GM19239 (cell line): ENCODE data around the gene CAPN3.
"Not testable (repeated sequence)": the region's sequence is repeated elsewhere in the genome, so short reads cannot be mapped to it uniquely, and the experiment has no call there.

Experiments used
- DNase-seq: peaks from one replicate; pipeline ENCODE4 v3.0.0; 2011; ENCODE audit warnings: low spot score; ENCODE audit not compliant: insufficient read length
- FAIRE-seq: peaks from 2 replicates; lab custom pipeline; 2011; peaks lifted over from hg19 to GRCh38; lab: Jason Lieb, UNC

The CAPN3 gene

DNA sequence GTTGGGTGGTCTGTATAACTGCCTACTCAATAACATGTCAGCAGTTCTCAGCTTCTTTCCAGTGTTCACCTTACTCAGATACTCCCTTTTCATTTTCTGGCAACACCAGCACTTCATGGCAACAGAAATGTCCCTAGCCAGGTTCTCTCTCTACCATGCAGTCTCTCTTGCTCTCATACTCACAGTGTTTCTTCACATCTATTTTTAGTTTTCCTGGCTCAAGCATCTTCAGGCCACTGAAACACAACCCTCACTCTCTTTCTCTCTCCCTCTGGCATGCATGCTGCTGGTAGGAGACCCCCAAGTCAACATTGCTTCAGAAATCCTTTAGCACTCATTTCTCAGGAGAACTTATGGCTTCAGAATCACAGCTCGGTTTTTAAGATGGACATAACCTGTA, at the start of gene CAPN3:
Gene CAPN3, plus strand, starts transcription at position 253 of the 400 bp plus-strand sequence. CDS start 305 bp downstream, outside the sequence.
- no peak for FAIRE-seq
- no peak for DNase-seq

GRCh38 chr15:42313463-42313862, 45.8 kb upstream of the CAPN3 start:
- FAIRE-seq, result no peak

DNA sequence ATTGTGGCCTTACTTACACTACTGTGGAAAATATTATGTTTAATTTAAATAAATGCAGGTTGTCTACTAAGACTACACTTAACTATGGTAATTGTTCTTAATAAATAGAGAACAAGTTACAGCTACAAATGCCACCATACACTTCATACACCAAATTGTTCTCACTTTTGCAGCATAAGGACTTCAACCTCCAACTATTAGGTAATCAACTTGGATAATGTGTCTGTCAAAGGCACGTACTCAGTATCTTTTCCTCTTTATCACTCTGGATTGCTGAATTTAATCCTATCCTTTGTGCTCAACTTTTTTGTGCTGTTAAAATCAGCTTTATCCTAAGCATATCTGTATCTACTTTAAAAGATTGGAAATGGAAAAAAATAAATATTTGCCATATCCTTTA, 44.5 kb upstream of the CAPN3 start:
- DNase-seq (no peak), FAIRE-seq (no peak)

More at GRCh38 chr15:42313463-42313862, 45.8 kb upstream of the CAPN3 start:
- no peak for DNase-seq

GRCh38 chr15:42315521-42315920, 43.8 kb upstream of the CAPN3 start:
- FAIRE-seq (no peak), DNase-seq (no peak)

- not testable (repeated sequence) for DNase-seq, FAIRE-seq
Measured at GRCh38 chr15:42316282-42316805, 43.0 kb upstream of the CAPN3 start.

- FAIRE-seq (no peak), DNase-seq (no peak)
Measured at GRCh38 chr15:42319206-42319605, 40.1 kb upstream of the CAPN3 start.

DNA sequence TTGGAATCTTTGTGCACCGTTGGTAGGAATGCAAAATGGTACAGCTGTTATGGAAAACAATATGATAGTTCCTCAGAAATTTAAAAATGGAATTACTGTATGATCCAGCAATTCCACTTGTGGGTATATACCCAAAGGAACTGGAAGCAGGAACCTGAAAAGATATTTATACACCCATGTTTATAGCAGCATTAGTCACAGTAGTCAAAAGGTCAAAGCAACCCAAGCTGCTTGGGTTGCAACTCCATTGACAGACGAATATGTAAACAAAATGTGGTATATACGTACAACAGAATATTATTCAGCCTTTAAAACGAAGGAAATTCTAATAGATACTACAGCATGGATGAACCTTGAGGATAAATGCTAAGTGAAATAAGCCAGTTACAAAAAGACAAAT, 35.0 kb upstream of the CAPN3 start:
- FAIRE-seq, result no peak
- no peak for DNase-seq

DNA sequence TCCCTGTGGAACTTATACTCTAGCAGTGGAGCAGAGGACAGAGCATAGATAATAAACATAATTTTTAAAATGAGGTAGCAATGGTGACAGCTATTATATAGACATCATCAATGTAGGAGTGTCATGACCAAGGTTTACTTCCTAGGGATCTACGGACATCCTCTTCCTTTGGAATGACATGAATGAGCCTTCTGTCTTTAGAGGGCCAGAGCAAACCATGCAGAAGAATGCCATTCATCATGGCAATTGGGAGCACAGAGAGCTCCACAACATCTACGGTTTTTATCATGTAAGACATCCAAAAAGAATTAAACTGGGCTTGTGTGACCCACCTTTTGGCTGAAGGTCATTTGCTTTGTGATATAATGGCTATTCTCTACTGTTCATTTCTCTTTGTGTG, 30.1 kb upstream of the CAPN3 start:
- DNase-seq (no peak), FAIRE-seq (no peak)

- DNase-seq, result no peak
- FAIRE-seq, result no peak
Measured at GRCh38 chr15:42329992-42330391, 29.3 kb upstream of the CAPN3 start.

GRCh38 chr15:42331235-42331634, 28.1 kb upstream of the CAPN3 start:
- no peak for FAIRE-seq
- no peak for DNase-seq

GRCh38 chr15:42332331-42332730, 27.0 kb upstream of the CAPN3 start:
- DNase-seq, result no peak
- no peak for FAIRE-seq

- FAIRE-seq, result no peak
- no peak for DNase-seq
Measured at GRCh38 chr15:42335074-42335473, 24.2 kb upstream of the CAPN3 start.

DNA sequence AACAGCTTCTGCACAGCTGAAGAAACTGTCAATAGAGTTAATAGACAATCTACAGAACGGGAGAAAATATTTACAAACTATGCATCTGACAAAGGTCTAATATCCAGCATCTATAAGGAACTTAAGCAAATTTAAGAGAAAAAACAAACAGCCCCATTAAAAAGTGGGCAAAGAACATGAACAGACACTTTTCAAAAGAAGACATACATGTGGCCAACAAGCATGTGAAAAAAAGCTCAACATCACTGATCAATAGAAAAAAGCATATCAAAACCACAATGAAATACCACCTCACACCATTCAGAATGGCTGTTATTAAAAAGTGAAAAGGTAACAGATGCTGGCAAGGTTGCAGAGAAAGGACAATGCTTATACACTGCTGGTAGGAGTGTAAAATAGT, 22.7 kb upstream of the CAPN3 start:
- DNase-seq, FAIRE-seq: not testable (repeated sequence)

- not testable (repeated sequence) for FAIRE-seq
Measured at GRCh38 chr15:42337104-42337503, 22.2 kb upstream of the CAPN3 start.

GRCh38 chr15:42338500-42338899, 20.8 kb upstream of the CAPN3 start:
- FAIRE-seq (no peak), DNase-seq (no peak)

More at GRCh38 chr15:42337104-42337503, 22.2 kb upstream of the CAPN3 start:
- not testable (repeated sequence) for DNase-seq

DNA sequence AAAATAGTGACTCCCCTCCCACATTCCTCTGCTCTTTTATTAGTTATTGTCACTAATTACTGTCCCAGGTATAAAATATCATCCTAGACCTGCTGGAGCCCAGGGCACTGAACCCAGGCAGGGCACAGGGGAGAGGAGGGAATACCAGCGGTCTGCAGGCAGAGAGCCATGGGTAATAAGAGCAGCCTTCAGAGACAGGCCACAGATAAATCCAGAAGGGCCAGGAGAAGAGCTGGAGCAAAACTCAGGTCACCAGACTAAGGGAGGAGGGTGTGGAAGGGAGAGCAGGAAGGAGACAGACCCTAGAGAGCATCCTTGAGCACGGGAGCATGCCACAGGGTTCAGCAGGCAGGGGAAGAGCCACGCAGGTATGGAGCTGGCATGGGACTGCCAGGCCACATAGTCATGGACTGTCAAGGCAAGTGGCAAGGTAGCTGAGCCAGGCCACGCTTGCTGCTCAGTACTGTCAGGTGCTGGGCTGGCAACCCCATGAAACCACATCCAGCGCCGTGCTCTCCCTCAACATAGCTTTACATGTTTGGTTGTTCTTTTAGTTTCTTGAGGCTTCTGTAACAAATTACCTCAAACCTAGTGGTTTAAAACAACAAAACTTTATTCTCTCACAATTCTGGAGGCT, 15.6 kb upstream of the CAPN3 start:
- DNase-seq, result no peak
- FAIRE-seq, result no peak

DNA sequence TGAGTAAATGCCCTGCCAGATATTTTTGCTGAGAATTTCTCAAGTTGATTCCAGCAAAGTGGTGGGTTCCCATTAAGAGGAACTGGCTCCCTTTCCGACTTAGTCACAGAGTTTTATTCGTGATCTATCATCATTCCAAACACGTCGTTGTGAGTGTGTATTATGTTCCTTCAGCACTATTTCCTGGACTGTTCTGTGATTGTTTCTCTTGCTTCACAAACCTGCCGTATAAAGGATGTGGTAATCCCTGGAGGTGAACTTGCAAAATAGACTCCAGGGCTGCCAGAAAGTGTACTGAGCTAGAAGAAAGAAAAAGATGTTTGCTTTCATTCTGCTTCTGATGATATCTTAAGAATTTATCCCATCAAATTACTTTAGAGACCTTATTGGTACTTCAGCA, 14.5 kb upstream of the CAPN3 start:
- FAIRE-seq (no peak), DNase-seq (no peak)

- no peak for FAIRE-seq
- no peak for DNase-seq
Measured at GRCh38 chr15:42345504-42345903, 13.8 kb upstream of the CAPN3 start.

DNA sequence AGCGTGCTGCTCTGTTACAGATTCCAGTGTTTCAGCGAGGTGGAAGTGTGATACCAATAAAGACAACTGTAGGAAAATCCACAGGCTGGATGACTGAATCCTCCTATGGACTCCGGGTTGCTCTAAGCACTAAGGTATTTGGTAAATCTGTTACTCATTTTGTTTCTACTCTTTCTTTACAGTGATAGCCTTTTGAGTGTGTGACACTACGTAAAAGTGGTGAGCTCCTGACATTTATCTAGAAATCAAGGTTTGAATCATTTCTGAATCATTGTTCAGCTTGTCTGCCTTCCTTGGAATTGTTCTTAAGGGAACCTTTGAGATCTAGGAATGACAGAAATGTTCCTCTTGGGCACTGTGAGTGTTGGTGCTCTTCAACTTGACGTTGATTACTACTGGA, 11.2 kb upstream of the CAPN3 start:
- DNase-seq (no peak), FAIRE-seq (no peak)

GRCh38 chr15:42349186-42349585, 10.1 kb upstream of the CAPN3 start:
- DNase-seq, result no peak
- FAIRE-seq, result no peak

DNA sequence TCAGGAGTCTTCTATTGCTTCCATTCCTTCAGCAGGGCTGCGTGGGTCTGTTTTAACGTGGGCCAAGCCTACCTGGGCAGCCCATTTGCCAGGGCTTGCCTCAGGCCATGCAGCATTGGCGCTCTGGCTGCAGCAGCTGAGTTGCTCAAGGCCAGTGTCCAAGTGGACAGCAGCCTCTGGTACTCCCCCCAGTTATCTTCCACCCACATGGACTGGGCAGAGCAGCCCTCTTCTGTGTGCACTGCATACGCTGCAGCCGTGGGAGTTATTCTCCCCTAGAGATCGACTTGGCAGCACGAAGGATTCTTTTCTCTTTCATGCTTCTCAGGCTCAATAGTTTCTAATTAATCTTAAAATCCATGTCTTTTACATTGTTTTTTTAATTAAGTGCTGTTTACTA, 6.9 kb upstream of the CAPN3 start:
- no peak for FAIRE-seq

DNA sequence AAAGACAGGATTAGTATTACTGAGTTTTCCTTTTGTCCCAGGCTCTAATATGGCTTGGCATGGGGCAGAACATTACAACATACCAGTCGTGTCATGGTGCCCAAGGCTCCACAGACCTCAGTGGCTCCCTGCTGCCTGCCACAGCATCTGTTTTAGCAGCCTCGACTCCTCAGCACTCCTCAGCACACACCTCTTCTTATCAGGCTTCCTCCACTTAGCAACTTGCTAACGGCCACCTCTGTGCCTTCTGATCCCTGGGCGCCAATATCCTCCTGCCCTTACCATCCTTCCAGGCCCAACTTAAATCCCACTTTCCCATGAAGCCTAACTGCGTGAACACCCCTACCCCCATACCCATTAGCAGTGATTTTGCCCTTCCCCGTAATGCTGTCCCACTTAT, 6.2 kb upstream of the CAPN3 start:
- no peak for FAIRE-seq
- DNase-seq, result no peak

More for the DNA sequence above, 6.9 kb upstream of the CAPN3 start:
- DNase-seq, result no peak
